NCI-H460 (cell line): Measurements from ENCODE around the gene TTC31. TPM values are rescaled to one million over a fixed set of nuclear protein-coding genes. Genes with fewer than 3 reads are reported as not detected.

Experiments used
- DNase-seq: peaks from one replicate; pipeline ENCODE4 v3.0.0-alpha.2; 2016; ENCODE audit warnings: low read depth; ENCODE audit errors: extremely low read depth
- total RNA-seq: library from RNA; depleted of rRNA; stranded (reverse); fragments of >200 nt; shearing (Covaris generic); gene quantifications from 2 replicates; pipeline ENCODE4 v1.2.3, GENCODE V29; 2014; rRNA removed

Gene TTC31
- total RNA-seq, 1 experiment from 2014 or later = 23.8 TPM

GRCh38 chr2:74538881-74539339, 56.0 kb downstream of the TTC31 start:
- no peak for DNase-seq

GRCh38 chr2:74540291-74540690, 57.4 kb downstream of the TTC31 start:
- no peak for DNase-seq

- DNase-seq = no peak
Observed at GRCh38 chr2:74542978-74543377, 60.1 kb downstream of the TTC31 start.

Other genes starting within 250 kb of the TTC31 start
- 0.40 and 1.6 TPM in 2 replicates for gene SLC4A5, start 139.7 kb upstream of the TTC31 start, total RNA-seq
- gene DCTN1, start 102.8 kb upstream of the TTC31 start, total RNA-seq = 39.8 and 52.1 TPM in 2 replicates
- gene C2orf81, start 61.5 kb upstream of the TTC31 start, total RNA-seq = 1.2 and 2.2 TPM in 2 replicates
- 33.9 and 38.6 TPM in 2 replicates for gene WDR54, start 61.4 kb upstream of the TTC31 start, total RNA-seq
- gene RTKN, start 41.1 kb upstream of the TTC31 start, total RNA-seq = 12.3 and 15.7 TPM in 2 replicates
- gene INO80B, start 28.0 kb upstream of the TTC31 start, total RNA-seq = 19.8 and 19.9 TPM in 2 replicates
- gene WBP1, start 24.6 kb upstream of the TTC31 start, total RNA-seq = 44.2 and 48.4 TPM in 2 replicates
- gene MOGS, start 17.7 kb upstream of the TTC31 start, total RNA-seq = 58.9 TPM in 2 replicates
- 55.3 and 57.8 TPM in 2 replicates for gene MRPL53, start 10.4 kb upstream of the TTC31 start, total RNA-seq
- gene CCDC142, start 83 bp upstream of the TTC31 start, total RNA-seq = 15.6 and 17.6 TPM in 2 replicates
- 0.95 and 1.9 TPM in 2 replicates for gene LBX2, start 16.5 kb downstream of the TTC31 start, total RNA-seq
- gene PCGF1, start 24.6 kb downstream of the TTC31 start, total RNA-seq = 51.1 and 56.9 TPM in 2 replicates
- gene TLX2, start 31.4 kb downstream of the TTC31 start, total RNA-seq = 0.40 and 0.43 TPM in 2 replicates
- 0.12 TPM in 1 of 2 replicates, not detected in the other for gene DQX1, start 43.1 kb downstream of the TTC31 start, total RNA-seq
- gene AUP1, start 46.6 kb downstream of the TTC31 start, total RNA-seq = 149 and 161 TPM in 2 replicates
- gene HTRA2, start 46.9 kb downstream of the TTC31 start, total RNA-seq = 46.9 and 52.1 TPM in 2 replicates
- gene LOXL3, start 70.9 kb downstream of the TTC31 start, total RNA-seq = 2.9 and 3.1 TPM in 2 replicates
- gene DOK1, start 71.6 kb downstream of the TTC31 start, total RNA-seq = 19.3 and 22.1 TPM in 2 replicates
- not detected in 2 replicates for gene M1AP, start 165.2 kb downstream of the TTC31 start, total RNA-seq
- 6.4 and 7.1 TPM in 2 replicates for gene SEMA4F, start 171.2 kb downstream of the TTC31 start, total RNA-seq